ENCODE results near the gene FST. TPM values are rescaled to one million over a fixed set of nuclear protein-coding genes. Genes with fewer than 3 reads are reported as not detected.

FST gene
- polyA plus RNA-seq, 1 donor from 2014 or later = not detected

DNA sequence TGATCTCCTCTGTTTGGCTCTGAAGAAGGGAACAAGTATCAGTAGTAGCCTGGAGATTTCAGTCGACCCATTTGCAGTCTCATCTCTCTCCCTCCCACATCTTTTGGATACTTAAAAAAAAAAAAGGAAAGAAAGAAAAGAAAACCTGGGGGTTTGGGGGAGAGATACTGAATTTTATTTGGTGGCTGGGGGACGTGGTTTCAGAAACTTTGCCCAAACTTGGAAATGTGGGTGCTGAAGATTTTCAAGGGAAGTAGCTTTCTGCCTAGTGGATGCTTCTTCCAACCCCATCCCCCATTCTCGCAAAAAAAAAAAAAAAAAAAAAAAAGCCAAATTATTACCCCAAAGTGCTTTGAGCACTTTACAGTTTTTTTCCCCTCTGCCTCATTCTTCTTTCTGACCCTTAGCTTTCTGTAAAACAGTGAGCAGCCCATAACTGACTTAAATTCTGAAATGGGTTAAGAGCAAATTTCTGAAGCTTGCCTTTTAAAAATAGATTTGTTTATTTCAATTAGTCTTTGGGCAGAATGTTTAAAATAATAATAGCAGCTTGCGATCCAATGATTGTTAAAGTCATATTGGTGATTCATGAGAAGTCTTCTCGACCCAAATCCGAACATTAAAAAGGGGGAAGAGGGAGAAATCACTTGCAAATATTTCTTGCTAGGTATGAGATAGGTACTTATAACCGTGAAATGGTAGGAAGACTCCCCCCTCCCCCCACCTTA lies 894 bp downstream of the FST start:
- peak overlapping the region; percentile 71 to 94 (median 86) for H3K4me3 Mint-ChIP-seq
- H3K36me3 Mint-ChIP-seq = peaks cover 2% of the 10 kb centered on the region
- H3K27me3 Mint-ChIP-seq = peaks cover 45% of the 10 kb centered on the region
- H3K27ac Mint-ChIP-seq = no peak overlapping the region
- peaks cover 0 to 1% (median 0%) of the 10 kb centered on the region in 3 donors for H3K9me3 Mint-ChIP-seq
- H3K4me1 Mint-ChIP-seq = peaks cover 16 to 24% (median 21%) of the 10 kb centered on the region in 3 donors

DNA sequence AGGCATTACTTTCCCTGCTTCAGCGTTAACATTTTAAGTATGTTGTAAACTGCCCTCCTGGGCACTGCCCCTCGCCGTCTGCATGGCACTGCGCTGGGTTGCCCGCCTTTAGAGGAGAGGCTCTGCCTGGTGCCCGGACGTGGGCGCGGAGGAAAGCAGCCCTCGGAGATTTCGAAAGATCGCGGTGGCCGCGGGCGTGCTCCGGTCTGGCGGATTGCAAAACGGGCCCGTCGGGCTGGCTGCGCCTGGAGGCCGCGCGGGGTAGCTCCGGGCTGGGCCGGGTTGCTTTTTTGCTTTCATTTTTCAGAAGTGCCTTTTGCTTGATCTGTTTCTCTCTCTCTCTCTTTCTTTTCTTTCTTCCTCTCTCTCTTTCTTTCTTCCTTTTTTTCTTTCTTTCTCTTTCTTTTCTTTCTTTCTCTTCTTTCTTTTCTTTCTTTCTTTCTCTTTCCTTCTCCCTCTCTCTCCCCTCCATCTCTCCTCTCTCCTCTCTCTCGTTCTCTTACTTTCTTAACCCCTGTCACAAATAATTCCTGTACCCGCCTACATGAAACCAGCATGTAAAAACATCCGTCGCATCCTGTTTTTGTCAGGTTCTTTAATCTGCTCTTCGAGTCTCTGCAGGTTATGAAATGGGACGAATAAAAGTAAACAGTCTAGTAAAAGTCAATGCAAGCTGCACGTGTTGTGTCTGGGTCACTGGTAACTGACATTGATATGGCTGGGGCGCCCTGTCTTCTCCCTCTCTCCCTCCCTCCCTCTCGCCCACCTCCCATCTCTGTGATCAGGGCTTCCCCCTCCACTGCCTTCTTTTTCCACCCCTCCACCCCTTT lies 1.7 kb downstream of the FST start:
- H3K9me3 Mint-ChIP-seq = peaks cover 0 to 1% (median 0%) of the 10 kb centered on the region in 3 donors
- peaks cover 16 to 24% (median 21%) of the 10 kb centered on the region in 3 donors for H3K4me1 Mint-ChIP-seq
- H3K27me3 Mint-ChIP-seq = peaks cover 40% of the 10 kb centered on the region

DNA sequence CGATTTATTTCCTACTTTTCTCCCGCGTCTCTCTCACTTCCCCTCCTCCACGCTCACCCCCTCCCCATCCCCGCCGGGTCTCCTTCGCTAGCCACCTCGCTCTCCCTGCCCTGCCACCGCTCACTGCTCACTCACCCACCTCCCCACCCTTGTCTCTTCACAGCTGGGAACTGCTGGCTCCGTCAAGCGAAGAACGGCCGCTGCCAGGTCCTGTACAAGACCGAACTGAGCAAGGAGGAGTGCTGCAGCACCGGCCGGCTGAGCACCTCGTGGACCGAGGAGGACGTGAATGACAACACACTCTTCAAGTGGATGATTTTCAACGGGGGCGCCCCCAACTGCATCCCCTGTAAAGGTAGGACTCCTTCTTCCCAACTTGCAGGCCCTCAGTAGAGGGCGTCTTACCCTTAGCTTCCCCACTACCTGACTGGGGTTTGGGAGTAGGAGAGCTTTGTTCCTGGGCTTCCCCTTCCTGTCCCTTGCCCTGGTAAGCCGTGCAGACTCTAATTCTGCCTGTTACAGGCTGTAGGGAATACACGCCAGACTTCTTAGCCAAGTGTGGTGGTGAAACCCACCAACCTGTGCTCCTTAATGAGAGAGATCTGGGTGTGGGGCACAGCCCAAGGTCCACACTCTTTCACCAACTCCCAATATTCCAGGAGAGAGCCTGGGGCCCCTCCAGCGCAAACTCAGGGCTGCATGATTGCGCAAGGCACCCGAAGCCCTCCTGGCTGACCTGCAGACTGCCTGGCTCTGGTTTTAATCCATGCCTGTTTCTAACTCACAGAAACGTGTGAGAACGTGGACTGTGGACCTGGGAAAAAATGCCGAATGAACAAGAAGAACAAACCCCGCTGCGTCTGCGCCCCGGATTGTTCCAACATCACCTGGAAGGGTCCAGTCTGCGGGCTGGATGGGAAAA lies 2.5 kb downstream of the FST start:
- H3K27ac Mint-ChIP-seq = peak overlapping the region in 1 of 3 donors; percentile 31
- peak overlapping the region; percentile 71 to 94 (median 86) for H3K4me3 Mint-ChIP-seq
- H3K27me3 Mint-ChIP-seq = peaks cover 36% of the 10 kb centered on the region
- H3K9me3 Mint-ChIP-seq = peaks cover 0 to 1% (median 0%) of the 10 kb centered on the region in 3 donors
- peaks cover 2% of the 10 kb centered on the region for H3K36me3 Mint-ChIP-seq
- peaks cover 16 to 24% (median 21%) of the 10 kb centered on the region in 3 donors for H3K4me1 Mint-ChIP-seq

More for the DNA sequence above, 1.7 kb downstream of the FST start:
- Mint-ChIP-seq H3K27ac (peak overlapping the region in 1 of 3 donors; percentile 31), H3K4me3 (peak overlapping the region; percentile 71 to 94 (median 86)), H3K36me3 (peaks cover 2% of the 10 kb centered on the region)

DNA sequence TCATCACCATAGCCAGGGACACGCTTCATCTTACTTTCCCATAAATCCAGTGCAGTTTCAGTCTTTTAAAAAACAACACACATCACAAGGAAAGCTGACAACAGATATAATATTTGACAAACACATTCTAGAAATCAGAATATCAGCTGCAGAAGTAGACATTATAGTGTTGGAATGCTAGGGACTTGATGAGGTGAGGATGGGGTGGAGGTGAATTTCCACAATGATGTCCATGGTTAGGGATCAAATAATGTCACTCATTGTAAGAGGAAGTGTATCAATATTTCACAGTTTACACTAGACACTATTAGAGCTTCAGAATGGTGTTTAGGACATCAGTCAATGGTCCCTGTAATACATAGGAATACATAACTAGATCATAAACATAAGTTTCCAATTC lies 7.0 kb downstream of the FST start:
- H3K36me3 Mint-ChIP-seq = peaks cover 2% of the 10 kb centered on the region
- peaks cover 1 to 7% (median 2%) of the 10 kb centered on the region in 3 donors for H3K4me1 Mint-ChIP-seq
- no peak overlapping the region for H3K4me3 Mint-ChIP-seq
- H3K27ac Mint-ChIP-seq = no peak overlapping the region
- H3K9me3 Mint-ChIP-seq = peaks cover 0 to 1% (median 0%) of the 10 kb centered on the region in 3 donors
- peaks cover 18% of the 10 kb centered on the region for H3K27me3 Mint-ChIP-seq

DNA sequence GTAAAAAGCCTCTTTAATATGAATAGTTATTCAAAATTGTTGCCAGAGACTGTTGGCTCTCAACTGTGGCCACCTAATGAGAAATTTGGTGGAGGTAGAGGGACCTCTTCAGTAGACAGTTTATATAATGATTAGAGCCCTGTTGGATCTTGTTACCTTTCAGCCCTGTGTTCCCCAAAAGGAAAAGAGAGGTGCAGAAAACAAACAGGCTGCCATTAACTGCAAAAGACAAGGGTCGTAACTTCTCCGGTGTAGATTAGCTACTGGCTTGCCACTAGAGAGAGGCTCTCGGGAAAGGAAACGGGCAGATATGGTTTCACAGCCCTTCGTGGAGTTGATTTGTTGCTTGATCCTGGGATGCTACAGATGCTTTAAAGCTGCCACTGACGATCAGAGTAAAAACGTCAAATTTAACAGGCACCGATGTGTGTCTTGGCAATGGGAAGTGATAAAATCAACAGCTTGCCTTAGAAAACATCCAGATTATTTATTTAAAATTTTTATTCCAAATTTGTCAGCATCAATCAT lies 7.8 kb downstream of the FST start:
- Mint-ChIP-seq H3K4me3 (no peak overlapping the region), H3K36me3 (peaks cover 2% of the 10 kb centered on the region), H3K27me3 (peaks cover 12% of the 10 kb centered on the region), H3K4me1 (peaks cover 0 to 3% (median 2%) of the 10 kb centered on the region in 3 donors), H3K9me3 (peaks cover 0 to 2% (median 0%) of the 10 kb centered on the region in 3 donors), H3K27ac (no peak overlapping the region)

DNA sequence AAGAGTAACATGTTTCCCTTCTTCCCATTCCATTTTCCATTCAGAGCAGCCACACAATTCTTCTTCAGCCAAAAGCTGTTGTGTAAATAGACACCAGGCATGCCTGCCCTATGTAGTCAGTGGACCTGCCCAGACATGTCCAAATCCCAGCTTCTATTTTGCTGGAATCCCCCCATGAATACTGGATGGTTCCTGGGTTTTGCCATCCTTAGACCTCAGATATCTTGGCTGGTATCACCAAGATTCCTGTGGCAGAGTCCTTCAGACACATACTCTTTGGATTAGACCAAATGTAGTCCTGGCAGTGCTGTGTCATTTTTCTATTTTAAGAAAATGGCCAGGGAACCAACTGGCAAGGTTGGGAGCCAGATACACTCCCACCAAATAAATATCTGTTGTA lies 10.3 kb downstream of the FST start:
- Mint-ChIP-seq H3K27me3 (peaks cover 11% of the 10 kb centered on the region), H3K9me3 (peaks cover 0 to 1% (median 0%) of the 10 kb centered on the region in 3 donors), H3K36me3 (peaks cover 2% of the 10 kb centered on the region), H3K4me1 (no peaks in the 10 kb centered on the region), H3K4me3 (no peak overlapping the region), H3K27ac (no peak overlapping the region)

DNA sequence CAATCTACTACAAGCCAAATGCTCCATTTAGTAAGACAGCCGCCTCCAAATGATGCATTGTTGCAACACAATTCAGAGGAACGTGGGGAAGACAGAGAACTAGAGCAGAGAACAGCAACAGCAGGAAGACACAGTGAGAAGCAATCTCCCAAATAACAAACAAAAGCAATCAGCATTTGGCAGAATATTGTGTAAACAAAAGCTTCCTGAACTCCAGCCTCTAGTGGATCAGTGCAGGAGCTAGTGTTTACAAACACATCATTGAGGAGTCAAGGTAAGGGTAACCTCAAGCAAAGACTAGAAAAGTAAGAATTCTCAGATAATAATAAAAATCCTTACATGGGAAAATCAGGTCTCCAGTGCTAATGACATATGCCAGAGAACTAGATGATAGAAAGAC lies 20.6 kb downstream of the FST start:
- H3K4me3 Mint-ChIP-seq = no peak overlapping the region
- peaks cover 0 to 4% (median 4%) of the 10 kb centered on the region in 3 donors for H3K9me3 Mint-ChIP-seq
- H3K27me3 Mint-ChIP-seq = peaks cover 6% of the 10 kb centered on the region
- H3K4me1 Mint-ChIP-seq = no peaks in the 10 kb centered on the region
- no peaks in the 10 kb centered on the region for H3K36me3 Mint-ChIP-seq
- H3K27ac Mint-ChIP-seq = no peak overlapping the region

DNA sequence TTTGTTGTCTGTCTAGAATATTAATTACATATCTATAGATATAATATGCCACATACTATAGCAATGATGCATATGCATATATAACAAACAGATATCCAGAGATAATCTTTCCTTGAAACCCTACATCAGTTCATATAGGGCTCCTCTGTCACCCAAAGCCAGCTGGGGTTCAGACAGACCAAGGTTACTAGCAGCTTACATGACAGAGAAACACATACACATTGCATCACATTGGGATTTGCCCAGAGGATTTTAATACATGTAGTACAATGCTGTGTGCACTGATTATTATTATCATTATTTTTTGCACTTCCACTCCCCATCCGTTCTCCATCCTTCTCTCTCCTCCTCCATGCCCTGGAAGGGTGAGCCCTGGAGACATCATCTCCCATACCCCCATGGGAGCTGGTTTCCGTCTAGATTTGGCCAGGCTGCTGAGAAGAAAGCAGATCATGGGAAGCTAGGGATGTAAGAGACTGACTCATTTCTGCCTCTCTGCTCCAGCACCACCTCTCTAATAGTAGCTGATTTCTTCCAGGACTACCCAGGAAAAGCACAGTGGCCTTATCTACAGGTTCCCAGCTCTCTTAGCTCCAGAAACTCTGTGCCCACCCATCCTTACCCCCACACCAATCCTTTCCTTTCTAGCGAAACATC lies 23.3 kb downstream of the FST start:
- Mint-ChIP-seq H3K27ac (no peak overlapping the region), H3K36me3 (no peaks in the 10 kb centered on the region), H3K27me3 (peaks cover 6% of the 10 kb centered on the region), H3K9me3 (peaks cover 2 to 12% (median 3%) of the 10 kb centered on the region in 3 donors), H3K4me1 (no peaks in the 10 kb centered on the region), H3K4me3 (no peak overlapping the region)

DNA sequence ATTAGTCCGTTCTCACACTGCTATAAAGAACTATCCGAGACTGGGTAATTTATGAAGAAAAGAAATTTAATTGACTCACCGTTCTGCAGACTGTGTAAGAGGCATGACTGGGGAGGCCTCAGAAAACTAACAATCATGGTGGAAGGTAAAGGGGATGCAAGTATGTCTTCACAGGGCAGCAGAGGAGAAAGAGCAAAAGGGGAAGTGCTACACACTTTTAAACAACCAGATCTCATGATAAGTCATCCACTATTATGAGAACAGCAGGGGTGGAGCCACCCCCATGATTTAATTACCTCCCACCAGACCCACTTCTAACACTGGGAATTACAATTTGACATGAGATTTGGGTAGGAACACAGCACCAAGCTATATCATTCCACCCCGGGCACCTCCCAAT lies 26.6 kb downstream of the FST start:
- Mint-ChIP-seq H3K36me3 (no peaks in the 10 kb centered on the region), H3K27ac (no peak overlapping the region), H3K9me3 (peaks cover 6 to 30% (median 13%) of the 10 kb centered on the region in 3 donors), H3K4me1 (no peaks in the 10 kb centered on the region), H3K27me3 (peaks cover 1% of the 10 kb centered on the region), H3K4me3 (no peak overlapping the region)

DNA sequence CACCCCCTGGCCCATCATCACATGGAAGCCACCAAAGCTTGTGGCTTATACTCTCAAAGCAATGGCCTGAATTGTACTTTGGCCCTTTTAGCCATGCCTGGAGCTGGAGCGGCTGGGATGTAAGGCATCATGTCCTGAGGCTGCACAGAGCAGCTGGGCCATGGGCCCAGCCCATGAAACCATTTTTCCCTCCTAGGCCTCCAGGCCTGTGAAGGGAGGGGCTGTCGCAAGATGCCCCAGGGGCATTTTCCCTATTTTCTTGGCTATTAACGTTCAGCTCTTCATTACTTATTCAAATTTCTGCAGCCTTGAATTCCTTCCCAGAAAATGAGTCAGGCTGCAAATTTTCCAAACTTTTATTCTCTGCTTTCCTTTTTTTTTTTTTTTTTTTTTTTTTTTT lies 27.7 kb downstream of the FST start:
- H3K4me3 Mint-ChIP-seq = no peak overlapping the region
- H3K36me3 Mint-ChIP-seq = no peaks in the 10 kb centered on the region
- H3K4me1 Mint-ChIP-seq = no peaks in the 10 kb centered on the region
- H3K9me3 Mint-ChIP-seq = peaks cover 6 to 30% (median 13%) of the 10 kb centered on the region in 3 donors
- H3K27me3 Mint-ChIP-seq = peaks cover 2% of the 10 kb centered on the region
- no peak overlapping the region for H3K27ac Mint-ChIP-seq

DNA sequence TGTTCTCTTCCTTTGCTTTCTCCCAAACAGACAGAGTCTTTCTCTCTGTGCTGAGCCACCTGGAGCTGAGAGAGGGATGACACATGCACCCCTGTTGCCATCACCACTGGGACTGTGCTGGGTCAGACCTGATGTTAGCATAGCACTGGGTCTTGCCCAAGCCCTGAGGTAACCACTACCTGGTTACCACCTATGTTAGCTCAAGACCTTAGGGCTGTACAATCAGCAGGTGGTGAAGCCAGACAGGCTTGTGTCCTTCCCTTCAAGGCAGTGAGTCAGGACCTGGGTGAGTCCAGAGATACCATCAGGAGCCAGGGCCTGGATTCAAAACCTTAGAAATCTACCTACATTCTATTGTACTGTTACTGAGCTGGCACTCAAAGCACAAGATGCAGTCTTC lies 32.1 kb downstream of the FST start:
- Mint-ChIP-seq H3K27me3 (peaks cover 2% of the 10 kb centered on the region), H3K4me3 (no peak overlapping the region), H3K27ac (no peak overlapping the region), H3K36me3 (no peaks in the 10 kb centered on the region), H3K9me3 (peaks cover 5 to 23% (median 10%) of the 10 kb centered on the region in 3 donors), H3K4me1 (no peaks in the 10 kb centered on the region)

DNA sequence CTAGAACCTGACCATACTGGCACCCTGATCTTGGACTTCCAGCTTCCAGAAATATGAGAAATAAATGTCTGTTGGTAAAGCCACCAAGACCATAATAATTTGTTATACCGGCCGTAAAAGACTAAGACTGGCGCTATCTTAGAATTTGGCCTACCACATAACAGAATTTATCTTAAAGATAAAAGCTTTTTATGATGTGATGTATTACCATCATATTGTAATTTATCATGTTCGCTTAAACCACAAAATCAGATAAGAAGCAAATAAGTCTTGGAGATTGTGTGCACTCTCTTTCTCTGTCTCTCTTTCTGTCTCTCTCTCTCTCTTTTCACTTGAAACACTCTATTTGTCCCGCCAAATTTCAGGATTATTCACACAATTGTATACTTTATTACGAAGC lies 35.6 kb downstream of the FST start:
- Mint-ChIP-seq H3K4me3 (no peak overlapping the region), H3K4me1 (no peaks in the 10 kb centered on the region), H3K27me3 (peaks cover 3% of the 10 kb centered on the region), H3K9me3 (peaks cover 0 to 13% (median 4%) of the 10 kb centered on the region in 3 donors), H3K36me3 (no peaks in the 10 kb centered on the region), H3K27ac (no peak overlapping the region)

DNA sequence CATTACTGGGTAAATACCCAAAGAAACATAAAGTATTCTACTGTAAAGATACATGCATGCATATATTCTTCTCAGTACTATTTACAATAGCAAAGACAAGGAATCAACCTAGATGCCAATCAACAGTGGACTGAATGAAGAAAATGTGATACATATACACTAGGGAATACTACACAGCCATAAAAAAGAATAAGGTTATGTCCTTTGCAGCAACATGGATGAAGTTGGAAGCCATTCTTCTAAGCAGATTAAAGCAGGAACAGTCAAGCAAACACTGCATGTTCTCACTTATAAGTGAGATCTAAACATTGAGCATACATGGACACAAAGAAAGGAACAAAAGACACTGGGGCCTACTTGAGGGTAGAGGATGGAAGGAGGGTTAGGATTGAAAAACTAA lies 40.4 kb downstream of the FST start:
- Mint-ChIP-seq H3K4me3 (no peak overlapping the region), H3K4me1 (no peaks in the 10 kb centered on the region), H3K9me3 (peaks cover 2 to 12% (median 2%) of the 10 kb centered on the region in 3 donors), H3K27ac (no peak overlapping the region), H3K36me3 (no peaks in the 10 kb centered on the region), H3K27me3 (peaks cover 2% of the 10 kb centered on the region)
